WTC11 (cell line): Measurements from ENCODE around the gene NTRK3.

ENCODE experiments used
- GABPB1 ChIP-seq: sonication (generic); formaldehyde crosslinking; IDR thresholded peaks from 2 replicates; pipeline ENCODE4 v1.8.1; 2023; ENCODE audit warnings: mild to moderate bottlenecking, missing genetic modification reagents
- RELA ChIP-seq: sonication (generic); formaldehyde crosslinking; IDR thresholded peaks from 2 replicates; pipeline ENCODE4 v1.8.1; 2022; ENCODE audit warnings: missing genetic modification reagents, mild to moderate bottlenecking, borderline replicate concordance
- TEAD1 ChIP-seq: sonication (generic); formaldehyde crosslinking; IDR thresholded peaks from 2 replicates; pipeline ENCODE4 v1.8.0; 2022; ENCODE audit warnings: mild to moderate bottlenecking, missing genetic modification reagents
- ZNF121 ChIP-seq: sonication (generic); formaldehyde crosslinking; IDR thresholded peaks from 2 replicates; pipeline ENCODE4 v1.8.0; 2023; ENCODE audit warnings: missing genetic modification reagents
- ZNF416 ChIP-seq: fragments of 250-450 bp; sonication (Bioruptor Pico); IDR thresholded peaks from 2 replicates; pipeline ENCODE4 v1.9.0; 2021; ENCODE audit warnings: mild to moderate bottlenecking, inconsistent platforms
- TF ChIP-seq, protein P1 (sequence below): fragments of 200-600 bp; IDR thresholded peaks from 2 replicates; pipeline ENCODE4 v1.8.0; 2022; ENCODE audit warnings: antibody characterized with exemption

DNA sequence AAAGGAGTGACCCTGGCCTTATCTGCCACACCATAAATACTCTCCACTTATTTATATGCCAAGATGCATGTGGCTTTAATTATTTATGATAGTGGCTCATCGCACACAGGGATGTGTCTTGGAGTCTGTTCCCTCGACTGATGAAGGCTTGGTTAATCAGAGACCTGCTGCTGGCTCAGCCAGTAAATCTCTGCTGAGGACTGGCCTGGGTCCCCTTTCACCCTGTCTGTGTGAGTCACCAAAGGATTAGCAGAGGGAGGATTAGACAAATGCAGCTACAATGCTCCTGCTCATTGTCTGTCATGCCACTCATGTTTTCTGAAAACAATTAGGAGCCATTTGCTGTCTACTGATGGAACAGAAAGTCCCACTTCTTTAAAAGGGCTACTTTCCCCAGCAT lies 226.8 kb downstream of the NTRK3 start:
- no peak for TF ChIP-seq TEAD1 (CRISPR knock-in tag)
- no peak for TF ChIP-seq GABPB1 (CRISPR knock-in tag)
- TF ChIP-seq RELA (CRISPR knock-in tag), result no peak
- TF ChIP-seq ZNF416 (CRISPR knock-in tag), result no peak
- TF ChIP-seq, protein P1, sequence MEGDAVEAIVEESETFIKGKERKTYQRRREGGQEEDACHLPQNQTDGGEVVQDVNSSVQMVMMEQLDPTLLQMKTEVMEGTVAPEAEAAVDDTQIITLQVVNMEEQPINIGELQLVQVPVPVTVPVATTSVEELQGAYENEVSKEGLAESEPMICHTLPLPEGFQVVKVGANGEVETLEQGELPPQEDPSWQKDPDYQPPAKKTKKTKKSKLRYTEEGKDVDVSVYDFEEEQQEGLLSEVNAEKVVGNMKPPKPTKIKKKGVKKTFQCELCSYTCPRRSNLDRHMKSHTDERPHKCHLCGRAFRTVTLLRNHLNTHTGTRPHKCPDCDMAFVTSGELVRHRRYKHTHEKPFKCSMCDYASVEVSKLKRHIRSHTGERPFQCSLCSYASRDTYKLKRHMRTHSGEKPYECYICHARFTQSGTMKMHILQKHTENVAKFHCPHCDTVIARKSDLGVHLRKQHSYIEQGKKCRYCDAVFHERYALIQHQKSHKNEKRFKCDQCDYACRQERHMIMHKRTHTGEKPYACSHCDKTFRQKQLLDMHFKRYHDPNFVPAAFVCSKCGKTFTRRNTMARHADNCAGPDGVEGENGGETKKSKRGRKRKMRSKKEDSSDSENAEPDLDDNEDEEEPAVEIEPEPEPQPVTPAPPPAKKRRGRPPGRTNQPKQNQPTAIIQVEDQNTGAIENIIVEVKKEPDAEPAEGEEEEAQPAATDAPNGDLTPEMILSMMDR, result no peak
- TF ChIP-seq ZNF121 (CRISPR knock-in tag), result no peak
